ENCODE data around the gene PLPPR3.

The PLPPR3 gene

DNA sequence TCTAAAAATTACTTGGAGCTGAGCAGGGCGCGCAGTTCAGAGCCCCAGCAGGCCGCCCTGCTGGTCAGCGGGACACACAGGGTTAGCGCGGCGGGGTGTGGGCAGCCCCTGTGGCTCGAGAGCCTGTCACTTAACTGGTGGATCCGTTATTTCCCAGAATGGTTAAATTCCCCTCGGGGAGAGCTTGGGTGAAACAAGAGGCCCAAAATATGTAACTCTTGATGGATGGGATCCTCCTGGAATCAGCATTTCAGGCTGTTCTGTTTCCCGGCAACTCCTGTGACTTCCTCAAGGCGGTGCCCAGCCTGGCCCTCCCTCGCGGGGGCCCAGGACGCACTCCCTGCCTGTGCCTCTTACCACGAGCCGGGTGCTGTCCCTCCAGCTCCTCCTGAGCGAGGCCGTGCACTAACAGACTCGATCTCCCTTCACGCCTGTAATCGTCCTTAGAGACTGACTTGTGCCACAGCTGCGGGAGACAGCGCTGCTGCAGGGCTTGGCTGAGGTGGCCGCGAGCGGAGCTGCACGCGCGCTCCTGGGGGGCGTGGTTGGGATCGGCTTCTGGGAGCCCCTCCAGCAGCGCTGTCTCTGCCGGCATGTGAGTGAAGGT is 14.8 kb downstream of the PLPPR3 start:
- DNase-seq = no peak

DNA sequence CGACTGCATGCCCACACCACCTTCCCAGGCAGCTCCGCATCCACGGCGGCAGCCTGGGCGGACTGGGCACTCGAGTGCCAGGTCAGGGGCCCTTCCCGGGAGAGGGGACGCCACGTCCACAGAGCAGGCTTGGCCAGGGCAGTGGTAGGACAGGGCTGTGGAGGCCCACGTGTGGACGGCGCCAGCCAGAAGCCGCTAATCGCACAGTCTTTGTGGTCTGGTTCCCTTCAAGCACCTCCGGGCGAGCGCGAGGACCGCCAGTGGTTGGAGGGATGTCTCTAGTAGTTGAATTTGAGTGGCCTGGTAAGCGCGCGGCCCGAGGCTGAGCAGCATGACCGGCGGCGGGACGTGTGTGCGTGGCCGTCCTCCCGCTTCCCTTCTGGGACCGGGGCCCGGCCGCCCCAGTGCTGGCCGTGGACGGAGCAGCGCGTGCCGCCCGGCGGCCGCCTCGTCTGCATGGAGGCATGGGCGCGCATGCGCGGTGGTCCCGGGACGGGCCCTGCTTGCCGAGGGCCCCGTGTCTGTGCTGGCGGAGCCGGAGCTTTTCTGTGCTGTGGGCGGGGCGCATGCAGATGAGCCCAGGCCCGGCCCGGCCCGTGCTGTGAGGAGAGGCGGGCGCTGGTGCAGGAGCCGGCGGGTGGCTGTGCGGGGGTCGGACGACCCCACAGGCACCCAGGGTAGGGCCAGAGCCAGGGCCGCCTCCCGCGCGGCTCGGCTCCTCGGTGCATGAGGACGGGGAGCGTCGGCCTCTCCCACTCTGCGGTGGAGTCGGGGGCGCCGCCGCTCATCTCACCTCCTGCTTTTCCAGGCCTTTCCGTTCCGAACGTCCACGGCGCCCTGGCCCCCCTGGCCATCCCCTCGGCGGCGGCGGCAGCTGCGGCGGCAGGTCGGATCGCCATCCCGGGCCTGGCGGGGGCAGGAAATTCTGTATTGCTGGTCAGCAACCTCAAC is 15.9 kb downstream of the PLPPR3 start:
- DNase-seq = no peak

DNA sequence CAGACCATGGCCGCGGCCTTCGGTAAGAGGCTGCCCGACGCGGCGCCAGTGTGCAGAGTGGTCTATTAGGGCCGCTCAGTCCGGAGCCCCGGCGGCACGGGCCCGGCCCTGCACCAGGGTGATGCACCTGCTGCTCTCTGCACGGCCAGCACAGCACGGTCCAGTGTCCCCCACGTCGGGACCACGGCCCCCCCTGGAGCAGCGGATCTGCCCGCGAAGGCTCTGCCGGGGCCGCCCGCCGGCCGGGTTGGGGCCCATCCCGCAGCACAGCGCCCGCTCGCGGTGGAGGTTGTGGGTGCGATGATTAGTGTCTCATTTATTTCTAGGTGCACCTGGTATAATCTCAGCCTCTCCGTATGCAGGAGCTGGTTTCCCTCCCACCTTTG is 16.6 kb downstream of the PLPPR3 start:
- no peak for DNase-seq

DNA sequence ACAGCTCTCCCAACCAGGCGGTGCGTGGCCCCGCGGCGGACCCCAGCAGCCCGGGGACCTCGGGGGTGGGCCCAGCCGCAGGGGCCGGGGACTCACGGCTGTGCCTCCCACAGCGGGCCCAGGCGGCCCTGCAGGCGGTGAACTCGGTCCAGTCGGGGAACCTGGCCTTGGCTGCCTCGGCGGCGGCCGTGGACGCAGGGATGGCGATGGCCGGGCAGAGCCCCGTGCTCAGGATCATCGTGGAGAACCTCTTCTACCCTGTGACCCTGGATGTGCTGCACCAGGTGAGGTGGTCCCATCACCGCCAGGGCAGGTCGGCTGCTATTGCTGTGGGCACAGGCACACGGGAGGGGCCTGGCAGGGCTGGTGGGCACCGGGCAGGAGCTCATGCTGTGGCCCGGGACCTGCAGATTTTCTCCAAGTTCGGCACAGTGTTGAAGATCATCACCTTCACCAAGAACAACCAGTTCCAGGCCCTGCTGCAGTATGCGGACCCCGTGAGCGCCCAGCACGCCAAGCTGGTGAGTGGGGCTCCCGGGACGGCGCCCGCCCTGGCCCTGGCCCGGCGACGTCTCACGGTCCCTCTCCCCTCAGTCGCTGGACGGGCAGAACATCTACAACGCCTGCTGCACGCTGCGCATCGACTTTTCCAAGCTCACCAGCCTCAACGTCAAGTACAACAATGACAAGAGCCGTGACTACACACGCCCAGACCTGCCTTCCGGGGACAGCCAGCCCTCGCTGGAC is 17.2 kb downstream of the PLPPR3 start:
- DNase-seq = no peak

DNA sequence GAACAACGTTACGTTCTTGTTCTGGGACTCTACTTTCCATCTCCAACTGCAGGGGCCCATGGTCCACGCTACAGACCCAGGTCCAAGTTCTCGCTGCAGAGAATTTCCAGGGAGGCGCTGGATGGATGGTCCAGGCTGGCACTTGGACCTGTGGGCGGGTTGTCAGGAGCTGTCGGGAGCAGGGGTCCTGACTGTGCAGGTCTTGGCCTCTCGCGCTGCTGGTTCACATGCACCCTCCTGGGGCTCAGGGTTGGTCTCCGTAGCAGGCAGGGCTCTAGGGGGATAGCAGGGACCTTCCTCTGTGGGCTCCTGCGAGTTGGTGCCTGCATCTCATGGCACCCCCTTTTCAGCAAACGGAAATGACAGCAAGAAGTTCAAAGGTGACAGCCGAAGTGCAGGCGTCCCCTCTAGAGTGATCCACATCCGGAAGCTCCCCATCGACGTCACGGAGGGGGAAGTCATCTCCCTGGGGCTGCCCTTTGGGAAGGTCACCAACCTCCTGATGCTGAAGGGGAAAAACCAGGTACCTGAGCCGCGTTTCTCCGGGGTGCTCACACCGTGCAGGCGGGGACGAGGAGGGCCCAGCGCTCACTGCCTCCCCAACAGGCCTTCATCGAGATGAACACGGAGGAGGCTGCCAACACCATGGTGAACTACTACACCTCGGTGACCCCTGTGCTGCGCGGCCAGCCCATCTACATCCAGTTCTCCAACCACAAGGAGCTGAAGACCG is 17.9 kb downstream of the PLPPR3 start:
- DNase-seq = no peak

DNA sequence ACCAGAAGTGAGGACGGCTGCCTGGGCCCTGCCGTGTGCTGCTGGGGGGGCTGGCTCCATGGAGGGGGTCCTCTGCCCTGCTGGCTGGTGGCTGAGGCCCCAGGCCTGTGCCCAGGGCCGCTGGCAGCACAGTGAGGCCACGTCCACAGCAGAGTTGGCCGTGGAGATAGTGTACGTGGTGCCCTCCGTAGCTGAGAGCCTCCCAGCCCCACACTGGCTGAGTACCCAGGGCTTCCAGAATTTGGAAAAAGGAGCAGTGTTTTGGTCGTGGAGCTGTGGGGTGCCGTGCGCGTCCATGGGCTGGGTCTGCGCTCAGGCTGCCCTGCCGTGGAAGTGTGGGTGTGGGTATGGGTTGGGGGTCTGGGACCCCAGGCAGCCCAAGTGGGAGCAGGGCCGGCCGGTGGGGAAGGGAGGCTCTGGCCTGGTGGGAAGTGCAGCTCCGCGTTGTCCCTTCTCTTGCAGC is 18.6 kb downstream of the PLPPR3 start:
- no peak for DNase-seq

DNA sequence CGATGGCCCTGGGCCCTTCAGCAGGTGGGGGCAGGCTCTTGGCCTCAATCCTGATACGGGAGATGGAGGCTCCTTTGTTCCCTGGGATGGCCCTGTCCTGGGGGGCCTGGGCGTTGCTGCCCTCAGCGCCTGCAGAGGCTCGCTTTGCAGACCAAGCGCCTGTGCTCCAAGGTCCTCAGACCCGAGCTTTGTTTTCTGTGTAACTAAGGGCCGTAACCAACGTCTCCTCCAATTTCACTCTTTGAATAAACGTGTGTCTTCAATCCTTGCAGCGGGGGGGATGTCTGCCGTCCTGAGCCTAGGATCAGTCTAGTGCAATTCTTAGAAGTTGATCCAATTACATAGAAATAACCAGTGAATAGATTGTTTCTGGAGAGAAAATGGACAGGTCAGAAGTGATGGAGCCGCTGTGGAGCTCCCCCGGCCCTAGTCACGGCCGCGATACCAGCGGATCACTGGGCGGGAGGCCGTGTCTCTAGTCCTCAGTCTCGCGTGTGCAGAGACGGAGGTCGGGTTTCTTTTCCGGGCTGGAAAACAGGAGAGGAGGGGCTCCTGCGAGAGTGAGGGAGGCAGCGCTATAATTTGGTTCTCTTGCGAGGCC is 19.2 kb downstream of the PLPPR3 start:
- DNase-seq = no peak

DNA sequence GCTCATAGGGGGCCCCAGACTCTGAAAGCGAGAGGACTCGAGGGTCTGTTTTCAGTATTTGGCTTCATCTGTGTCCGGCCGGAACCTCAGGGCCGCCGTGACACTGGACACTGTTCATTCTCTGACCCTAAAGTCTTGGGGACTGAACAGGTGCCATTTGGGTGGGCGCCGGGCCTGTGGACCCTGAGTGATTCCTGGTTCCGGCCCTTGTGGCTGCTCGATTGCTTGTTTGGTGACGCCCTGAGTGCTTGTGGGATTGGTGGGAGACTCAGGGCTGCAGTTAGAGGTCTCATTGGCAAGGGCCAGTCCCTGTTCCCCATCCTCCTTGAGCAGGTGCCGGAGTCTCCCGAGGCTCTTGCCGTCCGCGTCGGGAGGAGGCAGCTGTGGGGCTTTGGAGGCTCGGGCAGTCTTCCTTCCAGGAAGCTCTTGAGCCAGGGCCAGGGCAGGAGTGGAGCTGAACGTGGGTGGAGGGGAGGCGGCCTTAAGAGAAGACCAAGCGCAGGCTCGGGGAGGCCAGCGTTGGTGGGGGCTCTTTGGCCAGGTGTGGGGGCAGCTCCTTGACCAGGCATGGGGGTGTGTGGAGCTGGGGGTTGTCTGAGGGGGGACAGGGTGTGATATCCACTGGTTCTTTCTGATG is 19.8 kb downstream of the PLPPR3 start:
- DNase-seq = no peak

DNA sequence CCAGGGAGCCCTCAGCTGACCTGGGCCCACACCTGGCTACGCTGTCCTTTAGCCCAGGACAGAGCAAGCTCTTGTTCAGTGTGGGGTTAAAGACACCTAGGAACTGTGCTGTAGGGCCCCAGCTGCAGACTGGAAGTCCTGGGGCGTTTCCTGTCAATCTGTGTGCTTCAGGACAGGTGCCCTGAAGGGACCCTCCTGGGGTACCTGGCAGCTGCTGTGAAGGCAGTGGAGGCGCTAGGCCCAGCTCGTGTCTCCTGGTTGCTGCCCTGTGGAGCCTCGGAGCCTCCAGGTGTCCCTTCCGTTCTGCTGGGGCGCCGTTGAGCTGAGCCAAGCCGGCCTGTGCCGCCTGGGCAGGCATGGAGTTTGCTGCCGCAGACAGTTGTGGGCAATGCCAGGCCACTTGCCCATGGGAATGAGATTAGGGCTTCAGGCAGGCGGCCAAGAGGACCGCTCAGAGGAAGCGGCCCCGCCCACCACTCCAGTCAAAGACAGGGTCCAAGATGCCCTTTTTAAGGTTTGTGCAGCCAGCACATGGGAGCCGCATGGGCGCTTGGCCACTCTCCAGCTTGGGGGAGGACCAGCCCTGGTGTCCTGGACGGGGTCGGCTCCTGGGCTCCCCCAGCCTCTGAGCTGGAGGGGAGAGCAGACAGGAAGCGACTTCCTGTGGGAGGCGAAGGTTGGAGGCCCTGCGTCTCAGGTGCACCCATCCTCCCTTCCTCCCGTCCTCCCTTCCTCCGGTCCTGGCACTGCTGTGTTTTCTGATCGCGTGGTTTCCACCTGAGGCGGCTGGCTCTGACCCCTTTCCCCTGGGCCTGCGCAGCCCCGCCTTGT is 20.5 kb downstream of the PLPPR3 start:
- DNase-seq = peak; percentile 81

DNA sequence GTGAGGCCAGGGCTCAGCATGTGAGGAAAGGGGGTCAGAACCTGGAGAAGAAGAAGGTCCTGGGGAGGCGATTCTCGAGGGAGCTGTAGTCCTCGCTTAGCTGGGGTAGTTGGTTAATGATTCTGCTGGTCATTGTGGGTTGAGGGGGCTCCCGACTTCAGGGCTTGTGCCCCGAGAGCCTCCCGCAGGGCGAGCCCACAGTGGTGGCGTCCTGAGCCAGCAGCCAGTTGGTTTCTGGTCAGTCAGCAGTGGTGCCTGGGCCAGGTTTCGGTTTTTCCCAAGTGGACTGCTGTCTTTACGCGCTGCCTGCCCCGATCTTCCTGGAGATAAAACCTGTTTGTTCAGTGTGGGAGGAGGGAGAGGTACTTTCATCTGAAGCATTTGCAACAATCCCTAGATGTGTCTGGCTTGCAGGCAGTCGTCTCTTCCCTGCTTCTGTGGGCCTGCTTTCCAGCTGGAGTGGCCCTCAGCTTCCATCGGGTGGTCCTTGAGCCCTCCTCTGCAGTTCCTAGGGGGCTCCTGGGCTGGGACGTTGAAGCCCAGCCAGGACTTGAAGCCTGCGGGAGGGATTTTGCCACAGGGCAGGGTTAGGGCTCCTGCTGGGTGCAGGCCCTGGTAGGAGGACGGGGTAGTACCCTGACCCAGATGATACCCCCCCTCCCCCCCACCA is 21.3 kb downstream of the PLPPR3 start:
- DNase-seq = no peak

DNA sequence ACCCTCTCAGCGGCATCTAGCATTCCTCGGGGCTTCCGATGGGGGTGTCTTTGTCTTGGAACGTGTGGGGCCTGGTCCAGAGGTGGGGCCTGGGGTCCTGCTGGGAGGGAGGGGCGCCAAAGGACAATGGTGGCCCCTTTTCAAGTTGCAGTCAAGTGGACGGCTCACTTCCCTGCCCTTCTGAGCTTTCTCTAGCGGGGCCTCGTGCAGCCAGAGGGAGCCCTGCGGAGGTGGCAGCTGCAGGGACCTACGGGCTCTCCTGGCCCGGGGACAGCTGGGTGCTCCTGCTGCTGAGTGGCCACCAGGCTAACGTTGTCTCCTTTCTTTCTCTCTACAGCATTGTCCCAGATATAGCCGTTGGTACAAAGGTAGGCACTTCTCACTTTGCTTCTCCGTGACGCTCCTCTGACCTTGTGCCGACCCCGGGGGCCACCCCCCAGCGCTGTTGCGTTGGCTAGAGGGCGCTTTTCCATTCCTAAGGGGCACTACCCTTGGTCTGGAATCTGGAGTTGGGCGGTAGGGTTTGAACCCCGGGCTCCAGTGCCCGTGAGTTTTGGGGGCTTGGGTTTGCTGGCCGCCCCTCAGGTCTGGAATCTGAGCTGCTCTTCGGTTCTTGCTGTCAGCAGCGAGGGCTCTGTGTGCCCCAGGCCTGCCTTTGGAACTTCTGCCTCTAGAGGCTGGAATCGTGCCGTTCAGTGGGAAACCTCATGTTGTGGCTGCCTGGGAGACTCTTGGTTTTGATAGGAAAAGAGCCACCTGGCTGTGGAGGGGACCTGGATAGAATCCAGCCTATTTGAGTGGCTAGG is 22.5 kb downstream of the PLPPR3 start:
- peak; percentile 56 for DNase-seq

DNA sequence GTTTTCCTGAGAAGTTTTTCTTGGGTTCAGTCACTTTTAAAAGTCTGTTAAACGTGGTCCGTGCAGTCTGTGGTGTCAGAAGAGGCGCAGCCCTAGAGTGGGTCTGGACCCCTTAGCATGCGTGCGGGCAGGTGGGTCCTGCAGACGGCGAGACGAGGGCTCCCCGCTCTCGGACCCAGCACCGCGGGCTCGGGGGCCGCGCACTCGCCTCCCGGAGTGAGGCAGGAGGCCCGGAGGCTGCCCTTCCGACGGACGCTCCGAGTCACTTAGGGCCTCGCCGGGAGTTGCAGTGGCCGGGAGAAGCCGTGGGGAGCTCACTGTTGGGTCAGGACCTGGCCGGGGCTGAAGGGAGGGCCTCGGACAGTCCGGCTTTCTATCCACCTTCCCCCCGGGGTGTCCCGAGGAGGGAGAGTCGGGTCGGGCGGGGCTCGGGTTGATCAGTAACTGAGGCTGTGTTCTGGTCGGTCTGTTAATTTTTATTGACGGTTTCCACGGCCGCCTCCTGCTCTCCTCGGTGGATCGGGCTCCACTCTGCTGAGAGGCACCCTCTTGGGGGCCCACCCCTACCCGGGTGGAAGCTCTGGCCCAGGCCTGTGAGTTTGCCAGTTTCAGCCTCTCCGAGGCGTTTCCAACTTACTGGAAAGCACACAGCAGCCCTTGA is 23.2 kb downstream of the PLPPR3 start:
- no peak for DNase-seq

DNA sequence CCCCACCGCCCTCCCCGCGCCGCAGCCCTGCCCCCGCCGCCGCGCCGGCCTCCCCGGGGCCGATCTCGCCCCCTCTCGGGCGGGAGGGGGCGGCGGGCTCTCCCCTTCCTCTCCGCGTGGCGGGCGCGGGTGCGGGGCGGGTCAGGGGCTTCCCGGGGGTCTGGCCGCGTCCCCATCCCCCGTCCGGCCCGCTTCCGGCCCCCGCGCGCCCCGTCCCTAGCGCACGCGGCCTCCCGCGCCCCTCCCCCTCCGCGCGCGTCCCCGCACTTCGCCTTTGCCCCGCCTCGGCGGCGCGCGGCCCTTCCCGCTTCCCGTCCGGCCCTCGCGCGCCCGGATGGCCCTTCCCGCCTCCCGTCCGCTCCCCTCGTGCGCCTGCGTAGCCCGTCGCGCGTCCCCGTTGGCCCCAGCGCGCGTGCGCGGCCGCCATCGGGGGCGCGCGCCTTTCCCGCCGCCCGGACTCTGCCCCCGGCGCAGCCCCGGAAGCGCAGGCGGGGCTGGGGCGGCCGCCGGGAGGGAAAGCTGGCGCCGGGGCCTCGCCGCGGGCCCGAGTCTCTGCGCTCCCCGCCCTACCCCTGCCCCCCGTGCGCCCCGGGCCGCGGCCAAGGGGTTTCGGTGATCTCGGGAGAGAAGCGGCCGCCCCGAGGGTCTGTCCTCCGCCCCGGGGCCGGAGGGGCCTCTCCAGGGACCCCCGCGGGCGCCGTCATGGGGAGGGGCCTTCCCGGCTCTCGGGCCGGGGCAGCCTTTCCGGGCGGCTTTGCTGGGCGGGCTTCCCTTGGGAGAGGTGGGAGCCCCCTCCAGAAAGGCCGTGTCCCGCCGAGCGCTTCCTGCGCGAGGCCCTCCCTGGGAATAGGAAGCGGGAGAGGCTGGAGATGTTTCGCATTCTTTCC is 24.0 kb downstream of the PLPPR3 start:
- DNase-seq = peak; percentile 96

DNA sequence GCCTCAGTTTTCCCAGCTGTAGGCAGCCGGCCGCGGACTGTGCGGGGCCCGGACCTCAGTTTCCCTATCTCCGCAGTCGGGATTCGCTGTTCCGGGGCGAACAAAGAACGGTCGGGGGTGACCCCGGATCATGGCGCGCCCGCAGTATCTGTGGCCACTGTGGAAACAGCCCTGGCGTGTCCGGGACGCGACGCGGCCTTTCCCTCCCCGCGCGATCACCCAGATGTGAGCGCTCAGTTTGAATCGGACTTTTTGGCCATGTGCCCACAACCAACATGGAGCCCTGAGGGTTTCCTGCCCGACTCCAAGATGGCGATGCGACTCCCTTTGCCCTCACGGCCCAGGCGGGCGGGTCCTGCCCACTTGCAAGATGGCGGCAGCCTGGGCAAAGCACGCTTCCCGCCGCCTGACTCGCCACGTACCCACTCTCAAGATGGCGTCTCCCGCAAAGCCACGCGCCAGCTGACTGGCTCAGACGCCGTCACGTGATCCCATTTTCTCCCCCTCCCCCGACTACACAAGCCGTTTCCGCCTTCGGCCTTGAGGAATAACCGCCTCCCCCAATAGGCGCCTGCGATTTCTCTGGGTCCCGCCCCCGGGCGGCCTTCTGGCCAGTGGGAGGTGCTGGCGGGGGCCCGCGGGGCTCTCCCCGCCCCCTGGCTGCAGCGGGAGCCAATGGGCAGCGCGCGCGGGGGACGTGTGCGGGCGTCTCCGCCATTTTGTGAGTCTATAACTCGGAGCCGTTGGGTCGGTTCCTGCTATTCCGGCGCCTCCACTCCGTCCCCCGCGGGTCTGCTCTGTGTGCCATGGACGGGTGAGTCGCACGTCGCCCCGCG is 24.8 kb downstream of the PLPPR3 start, which contains the start of gene PTBP1:
PTBP1 (plus strand) TSS at position 761 of the 836 bp plus-strand sequence; CDS start at position 807, 46 bp downstream.
- DNase-seq = peak; percentile 100

DNA sequence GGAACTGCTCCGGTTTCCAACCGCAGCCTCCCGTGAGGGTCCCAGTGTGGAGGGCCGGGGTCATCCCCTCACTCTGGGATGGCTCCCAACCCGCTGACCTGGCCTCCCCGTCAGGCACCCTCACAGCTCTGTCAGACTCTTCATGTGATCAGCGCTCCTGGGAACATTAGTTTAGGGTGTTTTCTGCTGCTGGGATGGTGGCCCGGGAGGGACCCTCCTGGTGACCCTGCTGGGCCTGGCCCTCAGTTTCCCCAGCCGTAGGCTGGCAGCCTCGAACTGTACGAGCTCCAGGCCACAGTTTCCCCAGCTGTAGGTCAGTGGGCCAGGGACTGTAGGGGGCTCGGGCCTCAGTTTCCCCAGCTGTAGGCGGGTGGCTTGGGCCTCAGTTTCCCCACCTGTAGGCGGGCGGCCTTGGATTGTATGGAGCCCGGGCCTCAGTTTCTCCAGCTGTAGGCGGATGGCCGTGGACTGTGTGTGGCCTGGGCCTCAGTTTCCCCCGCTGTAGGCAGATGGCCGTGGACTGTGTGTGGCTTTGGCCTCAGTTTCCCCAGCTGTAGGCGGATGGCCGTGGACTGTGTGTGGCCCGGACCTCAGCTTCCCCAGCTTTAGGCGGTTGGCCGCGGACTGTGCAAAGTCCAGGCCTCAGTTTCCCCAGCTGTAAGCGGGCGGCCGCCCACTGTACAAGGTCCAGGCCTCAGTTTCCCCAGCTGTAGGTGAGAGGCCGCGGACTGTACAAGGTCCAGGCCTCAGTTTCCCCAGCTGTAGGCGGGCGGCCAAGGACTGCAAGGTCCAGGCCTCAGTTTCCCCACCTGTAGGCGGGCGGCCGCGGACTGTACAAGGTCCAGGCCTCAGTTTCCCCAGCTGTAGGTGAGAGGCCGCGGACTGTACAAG is 25.8 kb downstream of the PLPPR3 start:
- no peak for DNase-seq
